Psoas muscle (tissue), 8 donors: Measurements from ENCODE around the gene CD180. TPM values are rescaled to one million over a fixed set of nuclear protein-coding genes. Genes with fewer than 3 reads are reported as not detected.

ENCODE experiments used
- ATAC-seq, 4 donors: fragments of 200-7000 bp; cut with Tn5 transposase; one replicate each; pipeline ENCODE4 v1.9.1; 2020; ENCODE audit warnings: moderate library complexity in 3 of 4, mild to moderate bottlenecking in 2 of 4
- DNase-seq, 2 donors: peaks; one replicate each; pipeline ENCODE4 v3.0.0-alpha.2; 2020
- H3K27ac ChIP-seq: fragments of 200-600 bp; one replicate; pipeline ENCODE4 v1.8.0; 2022
- H3K27me3 ChIP-seq, 3 donors: fragments of 200-600 bp in 1 of 3; one replicate each; pipeline versions ENCODE4 v1.6.1 to v1.8.0; 2013 to 2022; ENCODE audit warnings: low read length in 2 of 3, mild to moderate bottlenecking in 2 of 3, moderate library complexity in 1 of 3; ENCODE audit not compliant: insufficient read depth in 3 of 3
- H3K36me3 ChIP-seq, 2 donors: fragments of 200-600 bp in 1 of 2; one replicate each; pipeline versions ENCODE4 v1.6.1 to v1.8.0; 2013 to 2022; ENCODE audit warnings: low read depth in 1 of 2, mild to moderate bottlenecking in 1 of 2, moderate library complexity in 1 of 2; ENCODE audit not compliant: insufficient read depth in 1 of 2
- H3K4me1 ChIP-seq: fragments of 200-600 bp; one replicate; pipeline ENCODE4 v1.8.0; 2022
- H3K4me3 ChIP-seq: fragments of 200-600 bp; one replicate; pipeline ENCODE4 v1.8.0; 2022; ENCODE audit warnings: mild to moderate bottlenecking
- H3K9me3 ChIP-seq: fragments of 200-600 bp; one replicate; pipeline ENCODE4 v1.8.0; 2022
- WGBS, 3 donors: extraction: QIAGEN DNeasy Blood & Tissue Kit; methylation state at CpG; one replicate each; pipeline versions ENCODE4 v1.1.6 to v1.1.7; 2013; 5-methylcytosine and 5-hydroxymethylcytosine counted together
- intact Hi-C, 2 donors: fragments of 100-400 bp; cut with DNase I; formaldehyde crosslinking; loops; one replicate each; pipeline versions ENCODE4 v1.11.0 to v1.14.2; 2022
- polyA plus RNA-seq, 3 donors: library from polyadenylated mRNA; stranded (reverse); fragments of 200-250 nt; gene quantifications; one replicate each; pipeline ENCODE4 v1.2.3, GENCODE V29; 2013
- total RNA-seq, 4 donors: library from RNA; stranded (reverse); fragmentation: NEBNext Ultra II Directional in 2 of 4; extraction: Animal tissue kit (Norgen Biotek cat#: 25700) in 2 of 4; gene quantifications; one replicate each; pipeline versions ENCODE4 v1.2.1 to v1.2.4, GENCODE V29; 2021 to 2023
- TF ChIP-seq, protein P1 (sequence below): fragments of 200-600 bp; IDR thresholded peaks from one replicate; pipeline ENCODE4 v1.8.0; 2022; ENCODE audit warnings: antibody characterized with exemption
- donor health status: healthy with polysubstance abuse.
- donor health status: DM: no; HTN: no; CAD: no; lungs with moderate emphysema.
- donor health status: Bipolar disorder and iron deficiency.
- donor health status: healthy.
- donor health status: DM: yes; HTN: yes; CAD: no.
- donor health status: DM: no; HTN: no; CAD: no.
- donor health status: DM: no; HTN: no; CAD: no.
- donor health status: DM: yes; HTN: yes; CAD: no.

Gene CD180
- total and polyA plus RNA-seq, 7 donors = 0.06 to 0.74 (median 0.24) TPM

DNA sequence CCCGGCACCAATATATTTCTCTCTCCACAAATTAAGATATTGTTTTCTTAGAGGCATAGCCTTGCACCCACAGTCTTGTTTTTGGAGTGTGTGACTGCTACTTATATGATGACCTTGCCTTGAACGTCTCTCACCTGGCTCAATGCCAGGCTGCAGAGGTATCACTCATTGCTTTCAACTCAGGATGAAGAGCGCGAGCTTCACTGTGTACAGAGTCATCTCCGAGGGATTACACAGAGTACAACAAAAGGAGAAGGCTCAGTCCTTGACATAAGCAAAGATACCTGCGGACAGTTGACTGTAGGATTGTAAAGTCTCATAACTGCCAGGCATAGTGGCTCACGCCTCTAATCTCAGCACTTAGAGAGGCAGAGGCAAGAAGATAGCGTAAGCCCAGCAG is 53.8 kb downstream of the CD180 start:
- Histone ChIP-seq H3K4me3 (no peak overlapping the region), H3K4me1 (no peaks in the 10 kb centered on the region), H3K36me3 (peaks cover 16 to 97% of the 10 kb centered on the region in 2 donors), H3K27ac (no peak overlapping the region), H3K27me3 (no peaks in the 10 kb centered on the region), H3K9me3 (no peaks in the 10 kb centered on the region)
- DNase-seq (no peak), ATAC-seq (no peak)
- WGBS, 3 donors = 88 to 91% (median 88%) methylated on average over 8 of the region's 8 CpGs
- intact Hi-C loops = no loop called here
- TF ChIP-seq, protein P1, sequence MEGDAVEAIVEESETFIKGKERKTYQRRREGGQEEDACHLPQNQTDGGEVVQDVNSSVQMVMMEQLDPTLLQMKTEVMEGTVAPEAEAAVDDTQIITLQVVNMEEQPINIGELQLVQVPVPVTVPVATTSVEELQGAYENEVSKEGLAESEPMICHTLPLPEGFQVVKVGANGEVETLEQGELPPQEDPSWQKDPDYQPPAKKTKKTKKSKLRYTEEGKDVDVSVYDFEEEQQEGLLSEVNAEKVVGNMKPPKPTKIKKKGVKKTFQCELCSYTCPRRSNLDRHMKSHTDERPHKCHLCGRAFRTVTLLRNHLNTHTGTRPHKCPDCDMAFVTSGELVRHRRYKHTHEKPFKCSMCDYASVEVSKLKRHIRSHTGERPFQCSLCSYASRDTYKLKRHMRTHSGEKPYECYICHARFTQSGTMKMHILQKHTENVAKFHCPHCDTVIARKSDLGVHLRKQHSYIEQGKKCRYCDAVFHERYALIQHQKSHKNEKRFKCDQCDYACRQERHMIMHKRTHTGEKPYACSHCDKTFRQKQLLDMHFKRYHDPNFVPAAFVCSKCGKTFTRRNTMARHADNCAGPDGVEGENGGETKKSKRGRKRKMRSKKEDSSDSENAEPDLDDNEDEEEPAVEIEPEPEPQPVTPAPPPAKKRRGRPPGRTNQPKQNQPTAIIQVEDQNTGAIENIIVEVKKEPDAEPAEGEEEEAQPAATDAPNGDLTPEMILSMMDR = no peak

DNA sequence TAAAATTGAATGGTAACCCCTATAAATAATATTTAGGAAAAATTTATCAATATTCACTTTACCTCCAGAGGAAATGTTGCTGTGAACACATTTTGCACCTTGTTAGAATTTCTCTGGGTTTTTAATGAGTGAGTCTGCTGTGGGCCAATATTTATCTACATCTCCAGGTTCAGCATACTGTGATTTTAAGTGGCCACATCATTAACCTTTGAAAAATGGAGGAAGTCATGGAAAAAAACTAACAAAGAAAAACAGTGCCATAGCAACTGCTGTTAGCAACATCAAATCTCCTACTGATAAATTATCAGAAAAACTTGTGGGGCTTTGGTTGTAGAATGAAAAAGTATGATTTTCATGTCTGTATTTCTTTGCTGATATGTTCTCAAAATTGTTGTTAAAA is 55.0 kb downstream of the CD180 start:
- no peak overlapping the region for H3K4me3 ChIP-seq
- H3K27me3 ChIP-seq = no peaks in the 10 kb centered on the region
- no peaks in the 10 kb centered on the region for H3K9me3 ChIP-seq
- TF ChIP-seq, protein P1 = no peak
- ATAC-seq (no peak), DNase-seq (no peak)
- intact Hi-C loops = no loop called here
- no peaks in the 10 kb centered on the region for H3K4me1 ChIP-seq
- peaks cover 20 to 97% of the 10 kb centered on the region in 2 donors for H3K36me3 ChIP-seq
- no peak overlapping the region for H3K27ac ChIP-seq

DNA sequence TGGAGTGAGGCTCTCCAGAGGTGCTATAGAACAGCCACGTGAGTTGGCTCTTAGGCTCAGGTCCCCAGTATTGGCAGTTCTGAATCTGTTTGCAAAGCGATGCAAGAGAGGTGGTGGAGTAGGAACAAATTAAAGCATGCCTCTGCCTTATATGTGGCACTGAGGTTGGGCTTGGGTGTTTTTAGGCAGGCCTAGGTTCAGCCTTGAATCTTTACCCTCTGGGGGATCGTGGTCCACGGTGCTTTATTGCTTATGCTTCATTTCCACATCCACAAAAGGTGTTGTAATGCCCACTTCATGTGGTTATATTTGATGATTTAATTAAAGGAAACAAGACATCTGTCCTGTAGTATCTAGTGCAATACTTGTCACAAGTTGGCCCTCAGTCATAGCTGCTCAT is 56.2 kb downstream of the CD180 start:
- no peak for DNase-seq
- no peak for ATAC-seq
- Histone ChIP-seq H3K36me3 (peaks cover 13 to 97% of the 10 kb centered on the region in 2 donors), H3K9me3 (no peaks in the 10 kb centered on the region), H3K27me3 (no peaks in the 10 kb centered on the region), H3K4me1 (no peaks in the 10 kb centered on the region), H3K4me3 (no peak overlapping the region), H3K27ac (no peak overlapping the region)
- TF ChIP-seq, protein P1 = no peak
- intact Hi-C loops = no loop called here
- WGBS, 3 donors = 90 to 96% (median 94%) methylated on average over 4 of the region's 4 CpGs

DNA sequence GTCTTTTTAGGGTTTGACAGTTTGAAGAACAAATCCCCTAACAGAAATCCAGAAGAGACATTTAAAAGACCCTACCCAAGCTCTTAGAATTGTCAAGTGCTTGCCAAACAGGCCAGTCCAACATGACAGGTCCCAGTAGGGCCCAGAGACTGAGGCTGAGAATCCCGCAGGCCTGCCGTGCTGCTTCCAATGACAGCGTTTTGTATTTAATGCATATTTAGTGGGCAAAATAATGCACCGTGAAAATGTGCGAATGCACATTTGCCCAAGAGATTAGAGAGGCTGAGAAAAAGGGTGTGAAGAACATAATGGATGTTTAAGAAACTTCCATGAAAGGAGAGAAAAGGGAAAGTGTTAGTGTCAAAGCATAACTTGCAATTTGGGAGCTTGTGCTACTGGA is 57.6 kb downstream of the CD180 start:
- Histone ChIP-seq H3K36me3 (peaks cover 16 to 97% of the 10 kb centered on the region in 2 donors), H3K27ac (no peak overlapping the region), H3K4me3 (no peak overlapping the region), H3K9me3 (no peaks in the 10 kb centered on the region), H3K27me3 (no peaks in the 10 kb centered on the region), H3K4me1 (no peaks in the 10 kb centered on the region)
- ATAC-seq (no peak), DNase-seq (no peak)
- WGBS, 3 donors = 56 to 62% (median 60%) methylated on average over 5 of the region's 5 CpGs
- intact Hi-C loops = no loop called here
- TF ChIP-seq, protein P1 = no peak

DNA sequence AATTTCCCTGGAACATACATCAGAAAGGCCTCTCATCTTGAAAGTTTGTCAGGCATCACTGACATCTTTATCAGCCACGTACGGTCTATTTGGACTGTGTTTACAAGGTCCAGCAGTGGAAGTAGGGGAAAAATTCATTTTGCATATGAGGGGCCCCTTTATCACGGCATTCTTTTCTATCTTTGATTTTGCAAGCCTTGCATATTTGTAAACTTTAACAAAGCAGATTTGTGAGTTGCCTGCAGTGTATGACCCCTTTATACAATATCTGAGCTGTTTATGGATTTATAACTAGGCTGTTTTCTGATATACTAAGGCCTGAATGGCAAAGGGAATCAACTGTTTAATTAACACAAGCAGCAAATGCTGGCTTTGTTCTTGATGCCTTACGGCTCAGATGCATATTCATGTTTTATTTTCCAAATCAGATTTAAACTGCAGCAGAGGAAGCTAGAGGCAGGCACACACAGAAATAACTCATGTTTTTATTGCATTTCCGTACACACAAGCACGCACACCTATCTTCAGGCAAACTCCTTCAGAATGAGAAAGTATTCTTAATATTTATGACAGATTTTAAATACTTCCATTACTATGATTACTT is 61.1 kb downstream of the CD180 start:
- Histone ChIP-seq H3K9me3 (no peaks in the 10 kb centered on the region), H3K4me3 (no peak overlapping the region), H3K4me1 (no peaks in the 10 kb centered on the region), H3K36me3 (peaks cover 11 to 95% of the 10 kb centered on the region in 2 donors), H3K27ac (no peak overlapping the region), H3K27me3 (no peaks in the 10 kb centered on the region)
- TF ChIP-seq, protein P1 = no peak
- ATAC-seq (no peak), DNase-seq (no peak)
- WGBS, 3 donors = 91 to 93% (median 93%) methylated on average over 6 of the region's 6 CpGs
- intact Hi-C loops = no loop called here
